Panc1 (cell line): Measurements from ENCODE around the gene SERP2. TPM values are rescaled to one million over a fixed set of nuclear protein-coding genes. Genes with fewer than 3 reads are reported as not detected.

Experiments
- ATAC-seq: fragments of 200-7000 bp; cut with Tn5 transposase; 2 replicates; pipeline ENCODE4 v1.9.1; 2020; ENCODE audit warnings: mild to moderate bottlenecking, moderate library complexity
- BruUV-seq: library from RNA; stranded (reverse); fragments of 400-500 nt; replicated peaks from 2 replicates; lab custom pipeline; 2021; lab: Mats Ljungman, UMichigan
- CTCF ChIA-PET: fragments of 300-600 bp; sonication (Branson Sonifier 250); formaldehyde crosslinking; loops from one replicate; lab custom pipeline; 2022; ENCODE audit warnings: antibody characterized with exemption; lab: Charles Lee
- POLR2A ChIA-PET: fragments of 300-600 bp; sonication (Branson Sonifier 250); formaldehyde crosslinking; loops from one replicate; lab custom pipeline; 2022; ENCODE audit warnings: antibody characterized with exemption; lab: Charles Lee
- DNase-seq: peaks from one replicate; pipeline ENCODE4 v3.0.0-alpha.2; 2010; ENCODE audit warnings: low read depth, low spot score
- H3K27ac ChIP-seq: 2 replicates; pipeline ENCODE4 v1.5.1; 2011; ENCODE audit warnings: mild to moderate bottlenecking, low read length, inconsistent platforms
- H3K27me3 ChIP-seq: fragments of 200-500 bp; sonication (Bioruptor generic); 2 replicates; pipeline ENCODE4 v1.6.0; 2014; ENCODE audit warnings: low read length, inconsistent platforms; ENCODE audit not compliant: control insufficient read depth, insufficient read depth
- H3K36me3 ChIP-seq: fragments of 200-500 bp; sonication (Bioruptor generic); 2 replicates; pipeline ENCODE4 v1.5.1; 2014; ENCODE audit warnings: inconsistent platforms, mild to moderate bottlenecking, low read length, moderate library complexity; ENCODE audit not compliant: control insufficient read depth, insufficient read depth
- H3K4me1 ChIP-seq: 2 replicates; pipeline ENCODE4 v1.5.1; 2011; ENCODE audit warnings: inconsistent platforms, mild to moderate bottlenecking, low read length, moderate library complexity; ENCODE audit not compliant: control insufficient read depth, insufficient read depth
- H3K4me3 ChIP-seq, 2 experiments: 2 replicates each; pipeline ENCODE4 v1.5.1; 2011 to 2012; ENCODE audit warnings: low read depth in 2 of 2, low read length in 2 of 2, mild to moderate bottlenecking in 2 of 2, inconsistent platforms in 1 of 2, moderate library complexity in 1 of 2
- H3K9me3 ChIP-seq: fragments of 200-500 bp; sonication (Bioruptor generic); 2 replicates; pipeline ENCODE4 v1.5.1; 2014; ENCODE audit warnings: low read depth, mild to moderate bottlenecking, inconsistent platforms, low read length, moderate library complexity; ENCODE audit not compliant: control insufficient read depth, insufficient read depth
- CTCF ChIP-seq: fragments of 450-650 bp; IDR thresholded peaks from 2 replicates; pipeline ENCODE4 v1.5.1; 2017; ENCODE audit warnings: mild to moderate bottlenecking
- POLR2AphosphoS5 ChIP-seq: IDR thresholded peaks from 2 replicates; pipeline ENCODE4 v1.6.1; 2012; ENCODE audit warnings: mild to moderate bottlenecking, low read depth, low read length, moderate library complexity
- REST ChIP-seq, 2 experiments: IDR thresholded peaks; 2 replicates each; pipeline ENCODE4 v1.6.1; 2011 to 2012; ENCODE audit warnings: low read depth in 2 of 2, control low read depth in 1 of 2, low read length in 1 of 2, mild to moderate bottlenecking in 1 of 2, moderate library complexity in 1 of 2; ENCODE audit not compliant: insufficient read depth in 1 of 2
- SIN3A ChIP-seq: IDR thresholded peaks from 2 replicates; pipeline ENCODE4 v1.6.1; 2012; ENCODE audit warnings: low read depth, mild to moderate bottlenecking, low read length, moderate library complexity, borderline replicate concordance; ENCODE audit not compliant: insufficient read depth
- TCF7L2 ChIP-seq: IDR thresholded peaks from 2 replicates; pipeline ENCODE4 v1.6.1; 2011; ENCODE audit warnings: mild to moderate bottlenecking, low read depth, low read length, inconsistent platforms
- in situ Hi-C: cut with HindIII; loops from 2 replicates; pipeline ENCODE4 v1.10.0; 2016; ENCODE audit warnings: low sequenced_read_pairs, low pct_unique_long_range_greater_than_20kb
- intact Hi-C: fragments of 100-400 bp; cut with micrococcal nuclease; formaldehyde crosslinking; loops from one replicate; pipeline ENCODE4 v1.10.0; 2022; ENCODE audit not compliant: unreplicated experiment
- total RNA-seq: library from RNA; stranded (reverse); gene quantifications from one replicate; pipeline ENCODE4 v1.2.1, GENCODE V29; 2021; ENCODE audit not compliant: unreplicated experiment

SERP2 gene
- total RNA-seq, 1 experiment from 2014 or later = 0.18 TPM

- no peak overlapping the region for H3K4me3 ChIP-seq
- intact Hi-C loops = no loop called here
- ChIA-PET POLR2A (interaction anchor here (0.7 kb wide), 1 partner anchor 23 kb away, joined by 3 read pairs; no protein-coding TSS in a partner anchor), CTCF (no interaction called here)
- no peak overlapping the region for H3K27ac ChIP-seq
- no peaks in the 10 kb centered on the region for H3K36me3 ChIP-seq
- H3K9me3 ChIP-seq = no peaks in the 10 kb centered on the region
- no peak for DNase-seq
- BruUV-seq = no TSS peak
- in situ Hi-C loops = no loop called here
- TF ChIP-seq POLR2AphosphoS5 (no peak), SIN3A (no peak), TCF7L2 (no peak), REST (IDR thresholded peaks at IDR 0.05; ENCODE audit: insufficient read depth in 1 of 2, low read depth in 2 of 2, low read length in 1 of 2) (no peak), CTCF (no peak)
- H3K4me1 ChIP-seq = no peaks in the 10 kb centered on the region
- ATAC-seq = no peak
- no peaks in the 10 kb centered on the region for H3K27me3 ChIP-seq
Observed at GRCh38 chr13:44347301-44347700, 26.3 kb upstream of the SERP2 start.

- no peak for ATAC-seq
- no peak for TF ChIP-seq TCF7L2
- no peak for TF ChIP-seq SIN3A
- no peak for TF ChIP-seq POLR2AphosphoS5
- no peak for TF ChIP-seq REST (IDR thresholded peaks at IDR 0.05; ENCODE audit: insufficient read depth in 1 of 2, low read depth in 2 of 2, low read length in 1 of 2)
- no peak for TF ChIP-seq CTCF
- H3K27me3 ChIP-seq = no peaks in the 10 kb centered on the region
Observed at GRCh38 chr13:44347949-44348348, 25.7 kb upstream of the SERP2 start.

More at GRCh38 chr13:44347949-44348348, 25.7 kb upstream of the SERP2 start:
- H3K27ac ChIP-seq = no peak overlapping the region
- ChIA-PET CTCF (no interaction called here), POLR2A (no interaction called here)
- intact Hi-C loops = no loop called here
- in situ Hi-C loops = no loop called here
- BruUV-seq = no TSS peak
- no peak overlapping the region for H3K4me3 ChIP-seq
- no peaks in the 10 kb centered on the region for H3K9me3 ChIP-seq
- H3K36me3 ChIP-seq = no peaks in the 10 kb centered on the region
- no peaks in the 10 kb centered on the region for H3K4me1 ChIP-seq
- no peak for DNase-seq
